Activated CD8-positive, alpha-beta memory T cell treated with anti-CD3 and anti-CD28 coated beads for 48 hours (primary cell): Measurements from ENCODE around the gene SCART1.
"Not testable (repeated sequence)": the region's sequence is repeated elsewhere in the genome, so short reads cannot be mapped to it uniquely, and the experiment has no call there.

Experiments used
- DNase-seq, 3 experiments: peaks; one replicate each; pipeline ENCODE4 v3.0.0-alpha.2; 2020; ENCODE audit warnings: low read depth in 2 of 3, low spot score in 2 of 3

The SCART1 gene

GRCh38 chr10:133455196-133455595, 1.5 kb downstream of the SCART1 start:
- no peak for DNase-seq

- DNase-seq, result no peak
Measured at GRCh38 chr10:133455611-133456031, 1.9 kb downstream of the SCART1 start.

- no peak for DNase-seq
Measured at GRCh38 chr10:133456041-133456951, 2.6 kb downstream of the SCART1 start.

- DNase-seq, result no peak
Measured at GRCh38 chr10:133457100-133457841, 3.5 kb downstream of the SCART1 start.

GRCh38 chr10:133458021-133458709, 4.4 kb downstream of the SCART1 start:
- no peak for DNase-seq

- no peak for DNase-seq
Measured at GRCh38 chr10:133458710-133459453, 5.1 kb downstream of the SCART1 start.

GRCh38 chr10:133459454-133460207, 5.9 kb downstream of the SCART1 start:
- DNase-seq, result no peak

GRCh38 chr10:133460208-133460769, 6.5 kb downstream of the SCART1 start:
- no peak for DNase-seq

- no peak for DNase-seq
Measured at GRCh38 chr10:133461027-133461426, 7.3 kb downstream of the SCART1 start.

GRCh38 chr10:133461841-133462240, 8.1 kb downstream of the SCART1 start:
- no peak for DNase-seq

GRCh38 chr10:133462512-133463305, 9.0 kb downstream of the SCART1 start:
- no peak for DNase-seq

GRCh38 chr10:133464582-133465031, 10.9 kb downstream of the SCART1 start:
- DNase-seq, result no peak

- DNase-seq, result no peak
Measured at GRCh38 chr10:133465191-133465949, 11.6 kb downstream of the SCART1 start.

- no peak for DNase-seq
Measured at GRCh38 chr10:133465950-133466474, 12.3 kb downstream of the SCART1 start.

GRCh38 chr10:133466683-133467275, 13.0 kb downstream of the SCART1 start:
- no peak for DNase-seq

GRCh38 chr10:133467286-133467911, 13.7 kb downstream of the SCART1 start:
- no peak for DNase-seq

- DNase-seq, result not testable (repeated sequence)
Measured at GRCh38 chr10:133469205-133469604, 15.5 kb downstream of the SCART1 start.
